GM06990 (cell line): ENCODE measurements around the gene TEAD1.

ENCODE experiments used
- DNase-seq: peaks from one replicate; pipeline ENCODE4 v3.0.0-alpha.2; 2011; ENCODE audit not compliant: insufficient read length; ENCODE audit errors: extremely low read depth
- H3K27me3 ChIP-seq: replicated peaks from 2 replicates; pipeline ENCODE4 v1.6.0; 2011; ENCODE audit warnings: low read length; ENCODE audit not compliant: control insufficient read depth, insufficient read depth
- H3K36me3 ChIP-seq: 2 replicates; pipeline ENCODE4 v1.5.1; 2011; ENCODE audit warnings: low read length; ENCODE audit not compliant: control insufficient read depth, insufficient read depth
- H3K4me3 ChIP-seq: replicated peaks from 2 replicates; pipeline ENCODE4 v1.5.1; 2011; ENCODE audit warnings: low read depth, mild to moderate bottlenecking, control low read depth, low read length
- TF ChIP-seq, protein P1 (sequence below): IDR thresholded peaks from 2 replicates; pipeline ENCODE4 v1.5.1; 2011; ENCODE audit warnings: low read length, control low read depth, mild to moderate bottlenecking, inconsistent platforms; ENCODE audit not compliant: insufficient read depth, poor library complexity, severe bottlenecking

Gene TEAD1

DNA sequence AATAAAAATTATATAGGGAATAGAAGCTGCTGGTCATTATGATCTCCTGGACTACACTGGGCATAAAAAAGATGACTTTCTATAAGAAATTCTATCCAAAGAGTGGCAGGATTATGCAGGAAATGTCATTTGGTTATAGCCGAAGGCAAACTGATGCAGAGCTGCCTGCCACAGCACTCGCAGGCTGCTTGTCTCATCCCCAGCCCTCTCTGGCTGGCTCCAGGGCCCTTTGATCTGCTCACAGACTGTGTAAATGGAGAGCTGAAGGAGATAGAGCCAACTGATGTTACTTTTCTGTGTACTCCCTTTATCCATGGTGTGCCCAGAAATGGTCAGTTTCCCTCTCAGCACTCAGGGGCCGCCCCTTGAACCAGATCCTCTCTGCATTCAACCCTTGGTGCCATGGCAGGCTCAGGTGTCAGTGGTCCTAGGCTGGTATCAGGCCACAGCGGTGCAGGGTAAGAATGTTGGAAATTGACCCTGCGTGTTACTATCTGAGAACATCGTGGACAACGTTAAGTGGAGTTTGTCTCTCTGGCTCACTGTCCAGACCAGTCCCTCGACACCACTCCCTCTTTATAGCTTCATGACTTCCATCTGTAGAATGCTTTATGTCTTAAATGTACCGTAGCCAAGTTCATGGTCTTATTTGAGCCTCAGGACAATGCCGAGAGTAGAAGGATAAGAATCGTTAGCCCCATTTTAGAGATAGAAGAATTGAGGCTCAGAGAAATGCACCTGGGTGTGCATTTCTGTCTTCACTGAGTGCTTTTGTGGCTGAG is 27.8 kb downstream of the TEAD1 start:
- TF ChIP-seq, protein P1, sequence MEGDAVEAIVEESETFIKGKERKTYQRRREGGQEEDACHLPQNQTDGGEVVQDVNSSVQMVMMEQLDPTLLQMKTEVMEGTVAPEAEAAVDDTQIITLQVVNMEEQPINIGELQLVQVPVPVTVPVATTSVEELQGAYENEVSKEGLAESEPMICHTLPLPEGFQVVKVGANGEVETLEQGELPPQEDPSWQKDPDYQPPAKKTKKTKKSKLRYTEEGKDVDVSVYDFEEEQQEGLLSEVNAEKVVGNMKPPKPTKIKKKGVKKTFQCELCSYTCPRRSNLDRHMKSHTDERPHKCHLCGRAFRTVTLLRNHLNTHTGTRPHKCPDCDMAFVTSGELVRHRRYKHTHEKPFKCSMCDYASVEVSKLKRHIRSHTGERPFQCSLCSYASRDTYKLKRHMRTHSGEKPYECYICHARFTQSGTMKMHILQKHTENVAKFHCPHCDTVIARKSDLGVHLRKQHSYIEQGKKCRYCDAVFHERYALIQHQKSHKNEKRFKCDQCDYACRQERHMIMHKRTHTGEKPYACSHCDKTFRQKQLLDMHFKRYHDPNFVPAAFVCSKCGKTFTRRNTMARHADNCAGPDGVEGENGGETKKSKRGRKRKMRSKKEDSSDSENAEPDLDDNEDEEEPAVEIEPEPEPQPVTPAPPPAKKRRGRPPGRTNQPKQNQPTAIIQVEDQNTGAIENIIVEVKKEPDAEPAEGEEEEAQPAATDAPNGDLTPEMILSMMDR: no peak
- H3K36me3 ChIP-seq: no peaks in the 10 kb centered on the region
- H3K27me3 ChIP-seq: no peaks in the 10 kb centered on the region; the same call in 1 of the 2 replicates
- no peak for DNase-seq
- H3K4me3 ChIP-seq: no peak overlapping the region

GRCh38 chr11:12702999-12703453 is 28.8 kb downstream of the TEAD1 start:
- TF ChIP-seq, protein P1: no peak
- Histone ChIP-seq H3K27me3 (no peaks in the 10 kb centered on the region; the same call in 1 of the 2 replicates), H3K36me3 (no peaks in the 10 kb centered on the region), H3K4me3 (no peak overlapping the region)
- no peak for DNase-seq

DNA sequence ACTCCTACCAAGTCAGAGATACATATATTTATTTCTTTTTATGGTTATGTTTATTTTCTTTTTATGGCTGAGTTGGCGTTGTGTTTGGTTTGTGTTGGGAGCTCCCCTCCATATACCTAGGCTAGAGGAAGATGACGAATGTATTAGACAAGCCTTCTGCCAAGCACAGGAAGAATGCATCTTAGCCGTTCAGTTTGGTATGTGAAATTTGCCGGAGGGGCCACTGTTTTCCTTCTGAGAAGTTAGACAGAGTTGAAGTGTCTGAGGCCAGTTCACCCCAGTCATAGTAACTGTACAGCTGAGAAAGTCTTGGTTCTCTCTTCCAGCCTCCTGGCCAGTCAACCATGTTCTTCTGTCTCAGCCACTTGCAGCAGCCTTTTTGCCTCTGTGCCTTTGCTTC is 29.8 kb downstream of the TEAD1 start:
- Histone ChIP-seq H3K4me3 (no peak overlapping the region), H3K27me3 (no peaks in the 10 kb centered on the region; the same call in 1 of the 2 replicates)
- no peak for DNase-seq

DNA sequence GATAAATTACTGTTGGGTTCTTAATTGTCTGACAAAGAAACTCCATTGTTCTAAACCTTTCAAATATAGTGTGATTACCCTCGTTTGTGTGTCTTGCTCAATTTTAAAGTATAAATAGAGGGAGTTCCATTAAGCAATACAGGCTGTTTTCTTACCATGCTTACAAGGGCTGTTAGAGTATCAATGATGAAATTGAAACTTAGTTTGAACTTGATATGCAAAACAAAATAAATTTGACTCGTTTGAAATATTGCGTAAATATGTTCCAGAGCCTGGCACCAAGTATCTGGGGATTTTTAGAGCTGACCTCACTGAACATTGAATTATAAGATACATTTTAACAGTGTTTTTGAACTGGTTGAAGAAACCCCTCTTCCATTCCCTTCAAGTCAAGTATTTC is 31.7 kb downstream of the TEAD1 start:
- no peak overlapping the region for H3K4me3 ChIP-seq
- no peaks in the 10 kb centered on the region for H3K36me3 ChIP-seq
- no peaks in the 10 kb centered on the region; the same call in 1 of the 2 replicates for H3K27me3 ChIP-seq
- TF ChIP-seq, protein P1: no peak
- DNase-seq: no peak

More for the DNA sequence above, 29.8 kb downstream of the TEAD1 start:
- no peaks in the 10 kb centered on the region for H3K36me3 ChIP-seq
- TF ChIP-seq, protein P1: no peak

- H3K27me3 ChIP-seq: no peaks in the 10 kb centered on the region; the same call in 1 of the 2 replicates
- TF ChIP-seq, protein P1: no peak
- no peak for DNase-seq
- no peaks in the 10 kb centered on the region for H3K36me3 ChIP-seq
- no peak overlapping the region for H3K4me3 ChIP-seq
These were observed 32.6 kb downstream of the TEAD1 start for GRCh38 chr11:12706545-12707499.
